K562 (cell line): ENCODE measurements around the gene IMP4. TPM values are rescaled to one million over a fixed set of nuclear protein-coding genes. Genes with fewer than 3 reads are reported as not detected.
A peak's percentile ranks its signal among the peaks of the same experiment; 100 is the strongest.

Experiments used
- ATF3 ChIP-seq, 2 experiments: fragments of 450-650 bp in 1 of 2; sonication (generic) in 1 of 2; formaldehyde crosslinking in 1 of 2; IDR thresholded peaks in 1 of 2; conservative IDR thresholded peaks in 1 of 2; 2 replicates each; pipeline versions ENCODE4 v1.6.1 to v1.8.1; 2016 to 2023; ENCODE audit warnings: mild to moderate bottlenecking in 2 of 2, moderate library complexity in 2 of 2, inconsistent platforms in 1 of 2, missing genetic modification reagents in 1 of 2
- CBFA2T3 ChIP-seq: fragments of 450-650 bp; IDR thresholded peaks from 2 replicates; pipeline ENCODE4 v1.6.1; 2017
- CC2D1A ChIP-seq: fragments of 450-650 bp; IDR thresholded peaks from 2 replicates; pipeline ENCODE4 v1.6.1; 2017; ENCODE audit warnings: mild to moderate bottlenecking
- FOXJ3 ChIP-seq: sonication (generic); formaldehyde crosslinking; IDR thresholded peaks from 2 replicates; pipeline ENCODE4 v1.4.0; 2020; ENCODE audit warnings: mild to moderate bottlenecking, missing genetic modification reagents
- MITF ChIP-seq: IDR thresholded peaks from 2 replicates; pipeline ENCODE4 v1.6.1; 2014; ENCODE audit warnings: antibody characterized with exemption
- PATZ1 ChIP-seq: fragments of 250-450 bp; sonication (Bioruptor Pico); IDR thresholded peaks from 2 replicates; pipeline ENCODE4 v1.5.0; 2020; ENCODE audit warnings: mild to moderate bottlenecking, borderline replicate concordance
- RAD51 ChIP-seq: fragments of 450-650 bp; IDR thresholded peaks from 2 replicates; pipeline ENCODE4 v1.7.1; 2016; ENCODE audit warnings: low read depth, mild to moderate bottlenecking, borderline replicate concordance
- RBM25 ChIP-seq: fragments of 200-400 bp; formaldehyde crosslinking; IDR thresholded peaks from 2 replicates; pipeline ENCODE4 v1.6.1; 2018; ENCODE audit warnings: low read length, low read depth, moderate library complexity; ENCODE audit not compliant: severe bottlenecking
- TARDBP ChIP-seq: fragments of 450-650 bp; IDR thresholded peaks from 2 replicates; pipeline ENCODE4 v1.6.1; 2016
- XRCC4 ChIP-seq: IDR thresholded peaks from one replicate; pipeline ENCODE4 v1.6.1; 2011; ENCODE audit not compliant: insufficient read depth, insufficient read length; ENCODE audit errors: extremely low read depth
- ZNF175 ChIP-seq: fragments of 200-800 bp; sonication (Bioruptor generic); IDR thresholded peaks from 2 replicates; pipeline ENCODE4 v1.6.1; 2016; ENCODE audit warnings: low read depth, mild to moderate bottlenecking, missing genetic modification characterization, missing compliant biosample characterization
- ZNF280A ChIP-seq: fragments of 450-650 bp; IDR thresholded peaks from 2 replicates; pipeline ENCODE4 v1.6.1; 2018; ENCODE audit warnings: mild to moderate bottlenecking, low read depth; ENCODE audit not compliant: partially characterized antibody
- ZNF347 ChIP-seq: fragments of 450-650 bp; formaldehyde crosslinking; IDR thresholded peaks from 2 replicates; pipeline ENCODE4 v1.4.0; 2020; ENCODE audit warnings: low read depth, mild to moderate bottlenecking, moderate library complexity
- ZNF512 ChIP-seq: IDR thresholded peaks from 2 replicates; pipeline ENCODE4 v1.6.1; 2016; ENCODE audit warnings: missing genetic modification characterization, missing compliant biosample characterization
- polyA plus RNA-seq, 8 experiments: library from polyadenylated mRNA; depleted of rRNA in 4 of 8; stranded (reverse) in 5 of 8; unstranded in 3 of 8; fragments of >200 nt; fragmentation: Nextera tagmentation in 2 of 8; fragmentation: Illumina TruSeq in 1 of 8; extraction: Ambion mirVana in 2 of 8; extraction: Trizol in 1 of 8; gene quantifications; 2 replicates each; pipeline versions ENCODE4 v1.2.1 to v1.2.3, GENCODE V29; 2011 to 2014; ENCODE audit warnings: inconsistent platforms in 1 of 8, missing spikeins in 1 of 8
- total RNA-seq, 7 experiments: library from RNA; depleted of rRNA in 6 of 7; stranded (reverse); fragments of >200 nt in 6 of 7; fragmentation: Illumina TruSeq in 2 of 7; extraction: Trizol in 2 of 7; gene quantifications; 2 replicates each; pipeline versions ENCODE4 v1.2.1 to v1.2.3, GENCODE V29; 2011 to 2021; ENCODE audit warnings: low replicate concordance in 1 of 7

IMP4 gene
- total and polyA plus RNA-seq, 9 of the 15 experiments (the other 6 are each of a cell fraction or from before 2014, with no cell fraction given), result 35.4 to 209 (median 100.0) TPM

GRCh38 chr2:130372055-130372832, 29.5 kb downstream of the IMP4 start (continued):
- TF ChIP-seq ZNF512 (tag) (no peak), PATZ1 (CRISPR knock-in tag) (0 out of 2 replicates have a peak, but pooled peaks have one; percentile 55), RAD51 (no peak), MITF (no peak), CBFA2T3 (no peak), TARDBP (peak; percentile 51; the same call in 1 of the 2 replicates), ZNF280A (no peak), XRCC4 (no peak), ZNF347 (CRISPR knock-in tag) (no peak), ZNF175 (CRISPR knock-in tag) (no peak), FOXJ3 (CRISPR knock-in tag) (no peak), RBM25 (no peak), ATF3 (IDR thresholded peaks at IDR 0.05) (no peak), ATF3 (CRISPR knock-in tag; conservative IDR thresholded peaks at IDR 0.05) (no peak), CC2D1A (no peak)
